ES-I3 (cell line): ENCODE data around the gene INPP5D.

Experiments used
- H3K36me3 ChIP-seq: 2 replicates; pipeline ENCODE4 v1.6.1; 2013; ENCODE audit warnings: mild to moderate bottlenecking, low read length, control low read depth, moderate library complexity; ENCODE audit not compliant: insufficient read depth
- H3K4me1 ChIP-seq: 2 replicates; pipeline ENCODE4 v1.6.1; 2013; ENCODE audit warnings: mild to moderate bottlenecking, control low read depth, low read length; ENCODE audit not compliant: insufficient read depth
- H3K9ac ChIP-seq: 2 replicates; pipeline ENCODE4 v1.6.1; 2013; ENCODE audit warnings: low read depth, mild to moderate bottlenecking, low read length, moderate library complexity
- H3K9me3 ChIP-seq: 2 replicates; pipeline ENCODE4 v1.6.1; 2013; ENCODE audit warnings: mild to moderate bottlenecking, low read length, moderate library complexity; ENCODE audit not compliant: control insufficient read depth, insufficient read depth

INPP5D gene

GRCh38 chr2:233227346-233227978 is 167.3 kb downstream of the INPP5D start:
- H3K9me3 ChIP-seq, result no peaks in the 10 kb centered on the region

DNA sequence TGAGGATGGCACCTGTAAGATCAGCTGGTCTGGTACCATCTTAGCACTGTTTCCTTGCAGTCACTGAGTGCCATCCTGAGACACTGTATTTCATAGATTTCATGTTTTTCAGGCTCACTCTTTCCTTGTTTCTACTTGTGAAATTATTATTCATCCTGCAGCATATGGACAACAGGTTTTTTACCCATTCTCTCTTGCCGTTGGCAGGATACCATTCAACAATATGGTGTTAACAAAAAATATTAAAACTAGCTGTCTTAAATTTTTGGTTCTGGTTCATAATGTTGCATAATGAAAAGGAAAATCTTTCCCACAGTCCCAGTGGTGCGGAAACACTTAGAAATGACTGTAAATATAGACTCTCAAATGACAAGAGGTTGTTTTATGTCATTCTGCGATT is 168.2 kb downstream of the INPP5D start:
- H3K4me1 ChIP-seq, result peaks cover 11% of the 10 kb centered on the region; the same call in 1 of the 2 replicates
- H3K36me3 ChIP-seq, result no peaks in the 10 kb centered on the region; the same call in 1 of the 2 replicates
- no peak overlapping the region for H3K9ac ChIP-seq
- no peaks in the 10 kb centered on the region for H3K9me3 ChIP-seq

More at GRCh38 chr2:233227346-233227978, 167.3 kb downstream of the INPP5D start:
- Histone ChIP-seq H3K4me1 (peaks cover 11% of the 10 kb centered on the region; the same call in 1 of the 2 replicates), H3K9ac (no peak overlapping the region), H3K36me3 (no peaks in the 10 kb centered on the region; the same call in 1 of the 2 replicates)

DNA sequence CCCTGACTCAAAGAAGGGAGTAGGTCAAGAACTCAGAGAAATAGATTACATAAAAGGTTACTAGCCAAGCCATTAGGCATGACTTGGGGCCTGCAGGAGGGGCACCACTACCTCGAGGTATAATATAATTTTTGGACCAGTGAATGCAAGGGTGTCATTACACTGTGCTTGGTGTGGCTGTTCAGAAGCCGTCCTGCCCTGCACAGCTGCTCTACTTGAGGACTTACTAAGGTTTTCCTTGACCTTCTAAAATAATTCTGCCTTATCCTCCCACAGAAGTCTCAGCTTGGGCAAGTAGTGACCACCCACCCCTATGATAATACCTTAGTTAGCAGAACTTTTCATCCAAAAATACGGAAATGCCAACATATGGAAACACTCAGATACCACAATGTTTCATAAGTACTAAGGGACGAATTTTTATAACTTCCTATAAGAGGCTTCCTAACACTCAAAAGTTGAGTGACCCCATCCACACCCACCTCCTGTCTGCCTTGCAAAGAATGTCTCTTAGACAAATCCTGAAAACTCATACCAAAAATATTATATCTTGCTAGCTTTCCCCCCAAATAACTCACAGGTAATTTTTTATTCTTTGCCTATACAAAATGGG is 173.6 kb downstream of the INPP5D start:
- Histone ChIP-seq H3K9ac (no peak overlapping the region), H3K36me3 (no peaks in the 10 kb centered on the region), H3K9me3 (no peaks in the 10 kb centered on the region), H3K4me1 (no peaks in the 10 kb centered on the region)

- Histone ChIP-seq H3K4me1 (no peaks in the 10 kb centered on the region), H3K9ac (no peak overlapping the region), H3K9me3 (no peaks in the 10 kb centered on the region), H3K36me3 (no peaks in the 10 kb centered on the region)
Observed at GRCh38 chr2:233234264-233234663, 174.1 kb downstream of the INPP5D start.

DNA sequence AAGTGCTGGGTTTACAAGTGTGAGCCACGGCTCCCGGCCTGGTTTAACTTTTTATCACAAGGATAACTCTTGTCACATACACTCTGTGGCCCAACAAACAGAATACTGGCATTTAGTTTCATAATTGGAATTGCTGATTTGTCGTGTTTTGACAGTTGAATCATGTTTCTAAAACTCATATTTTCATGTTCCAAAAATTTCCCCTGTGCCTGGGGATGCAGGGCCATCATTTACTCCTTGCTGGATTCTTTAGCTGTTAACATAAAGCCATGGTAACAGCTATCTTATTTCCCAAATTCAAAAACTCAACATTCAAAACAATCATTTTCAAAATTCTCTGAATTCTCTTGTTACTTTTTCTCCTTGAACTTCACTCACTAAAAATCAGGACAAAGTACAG is 174.9 kb downstream of the INPP5D start:
- no peaks in the 10 kb centered on the region for H3K9me3 ChIP-seq
- H3K4me1 ChIP-seq, result no peaks in the 10 kb centered on the region
- no peak overlapping the region for H3K9ac ChIP-seq
- H3K36me3 ChIP-seq, result no peaks in the 10 kb centered on the region

DNA sequence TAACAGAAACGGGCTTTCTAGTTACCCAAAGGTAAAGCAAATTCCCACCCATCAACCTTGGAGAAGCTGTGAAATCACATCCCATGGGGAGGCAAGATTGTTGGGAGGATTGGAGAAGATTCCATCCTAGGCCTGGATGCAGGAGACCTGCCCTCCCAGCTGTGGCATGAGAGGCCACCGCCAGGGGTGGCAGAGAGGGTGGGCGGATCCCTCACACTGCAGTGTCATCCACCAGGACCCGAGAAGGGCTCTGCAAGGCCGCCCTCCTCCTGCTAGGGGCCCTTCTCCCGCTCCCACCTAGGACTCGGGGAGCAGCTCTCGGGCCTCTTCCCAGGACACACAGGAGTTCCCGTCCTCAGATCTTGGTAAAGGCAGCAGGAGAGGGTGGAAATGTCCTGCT is 175.8 kb downstream of the INPP5D start:
- H3K9ac ChIP-seq, result no peak overlapping the region
- H3K4me1 ChIP-seq, result no peaks in the 10 kb centered on the region
- no peaks in the 10 kb centered on the region for H3K36me3 ChIP-seq

GRCh38 chr2:233236820-233237589 is 176.9 kb downstream of the INPP5D start:
- Histone ChIP-seq H3K4me1 (no peaks in the 10 kb centered on the region), H3K36me3 (no peaks in the 10 kb centered on the region), H3K9me3 (no peaks in the 10 kb centered on the region), H3K9ac (no peak overlapping the region)

More for the DNA sequence above, 175.8 kb downstream of the INPP5D start:
- no peaks in the 10 kb centered on the region for H3K9me3 ChIP-seq

- H3K36me3 ChIP-seq, result no peaks in the 10 kb centered on the region
- H3K4me1 ChIP-seq, result no peaks in the 10 kb centered on the region
- no peak overlapping the region for H3K9ac ChIP-seq
- H3K9me3 ChIP-seq, result no peaks in the 10 kb centered on the region
Observed at GRCh38 chr2:233240897-233241296, 180.8 kb downstream of the INPP5D start.

DNA sequence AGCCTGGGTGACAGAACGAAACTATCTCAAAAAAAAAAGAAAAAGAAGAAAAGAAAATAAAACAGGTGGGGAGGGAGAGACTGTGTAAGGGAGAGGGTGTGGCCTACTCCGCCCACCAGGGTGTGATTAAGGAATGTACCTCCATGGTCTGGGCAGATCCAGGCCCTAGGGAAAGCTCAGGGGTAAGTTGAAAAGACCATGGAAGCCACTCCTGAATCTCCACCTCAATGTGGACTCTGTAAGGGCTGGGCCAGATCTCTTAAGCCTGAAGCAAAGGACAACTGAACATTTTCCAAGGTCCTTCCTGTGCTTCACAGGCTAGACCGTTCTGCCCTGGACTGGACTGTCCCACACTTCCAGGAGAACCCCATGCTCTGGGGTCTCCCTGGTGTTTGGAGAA is 181.7 kb downstream of the INPP5D start:
- Histone ChIP-seq H3K9ac (no peak overlapping the region), H3K4me1 (no peaks in the 10 kb centered on the region), H3K9me3 (no peaks in the 10 kb centered on the region), H3K36me3 (no peaks in the 10 kb centered on the region)

GRCh38 chr2:233242231-233242927 is 182.2 kb downstream of the INPP5D start:
- Histone ChIP-seq H3K9ac (no peak overlapping the region), H3K36me3 (no peaks in the 10 kb centered on the region), H3K4me1 (no peaks in the 10 kb centered on the region), H3K9me3 (no peaks in the 10 kb centered on the region)

DNA sequence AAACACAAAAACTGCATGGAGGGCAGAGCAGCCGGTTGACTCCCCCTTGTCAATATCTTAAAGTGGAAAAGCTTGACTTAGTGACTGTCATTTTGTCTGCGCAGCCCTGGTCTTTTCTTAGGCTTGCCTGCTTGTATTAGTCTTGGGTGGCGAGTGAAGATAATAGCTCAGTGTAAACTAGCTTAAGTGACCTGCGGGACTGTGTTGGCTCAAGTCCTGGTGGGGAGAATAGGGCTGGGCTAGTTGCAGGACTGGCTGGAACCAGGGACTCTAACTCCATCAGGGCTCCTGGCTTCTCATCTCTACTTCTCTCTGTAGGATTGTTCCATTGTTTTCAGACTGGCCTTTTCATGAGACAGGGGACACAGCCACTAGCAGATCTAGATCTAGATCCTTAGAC is 183.2 kb downstream of the INPP5D start:
- no peaks in the 10 kb centered on the region for H3K9me3 ChIP-seq
- H3K36me3 ChIP-seq, result no peaks in the 10 kb centered on the region
- no peaks in the 10 kb centered on the region for H3K4me1 ChIP-seq
- H3K9ac ChIP-seq, result no peak overlapping the region

GRCh38 chr2:233244818-233245217 is 184.7 kb downstream of the INPP5D start:
- Histone ChIP-seq H3K4me1 (no peaks in the 10 kb centered on the region), H3K9me3 (no peaks in the 10 kb centered on the region), H3K36me3 (no peaks in the 10 kb centered on the region), H3K9ac (no peak overlapping the region)

- no peak overlapping the region for H3K9ac ChIP-seq
- no peaks in the 10 kb centered on the region for H3K9me3 ChIP-seq
- no peaks in the 10 kb centered on the region for H3K36me3 ChIP-seq
- H3K4me1 ChIP-seq, result no peaks in the 10 kb centered on the region
Observed at GRCh38 chr2:233245406-233245805, 185.3 kb downstream of the INPP5D start.

DNA sequence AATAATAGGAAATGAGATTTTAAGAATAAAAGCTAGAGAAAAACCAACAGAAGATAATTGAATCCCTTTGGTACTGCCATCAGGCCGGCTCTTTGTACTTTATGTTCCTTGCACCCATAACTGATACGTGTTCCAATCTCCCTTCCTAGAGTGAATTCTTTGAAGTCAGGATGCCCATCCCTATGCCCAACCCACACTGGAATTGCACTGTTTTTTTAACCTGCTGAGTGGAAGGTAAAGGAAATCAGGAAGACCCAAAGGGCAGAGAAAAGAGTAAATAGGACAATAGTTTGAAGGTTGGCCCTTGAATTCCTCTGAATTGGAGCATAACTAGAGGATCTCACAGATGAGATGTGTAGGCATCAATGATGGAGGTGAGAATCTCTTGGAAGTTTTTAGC is 187.0 kb downstream of the INPP5D start:
- no peak overlapping the region for H3K9ac ChIP-seq
- peaks cover 4% of the 10 kb centered on the region; the same call in 1 of the 2 replicates for H3K9me3 ChIP-seq
- no peaks in the 10 kb centered on the region for H3K36me3 ChIP-seq
- H3K4me1 ChIP-seq, result no peaks in the 10 kb centered on the region
